Effector CD8-positive, alpha-beta T cell (primary cell): ENCODE results near the gene SREK1IP1.

ENCODE experiments used
- DNase-seq: peaks from one replicate; lab custom pipeline; 2025; lab: John Stamatoyannopoulos, UW
- total RNA-seq, 4 experiments: gene quantifications; one replicate each; lab custom pipeline; 2026; lab: John Stamatoyannopoulos, UW

Gene SREK1IP1
- total RNA-seq: 34.8 to 46.1 (median 42.0) reads per million in 4 experiments

GRCh38 chr5:64768358-64769312, at the start of gene SREK1IP1, which contains the start of gene CWC27:
SREK1IP1 (minus strand) TSS chr5:64768691; CDS start chr5:64768517, 174 bp downstream.
CWC27 (plus strand) TSS chr5:64768930; CDS start chr5:64769147, 217 bp downstream.
- DNase-seq: peak; percentile 67

DNA sequence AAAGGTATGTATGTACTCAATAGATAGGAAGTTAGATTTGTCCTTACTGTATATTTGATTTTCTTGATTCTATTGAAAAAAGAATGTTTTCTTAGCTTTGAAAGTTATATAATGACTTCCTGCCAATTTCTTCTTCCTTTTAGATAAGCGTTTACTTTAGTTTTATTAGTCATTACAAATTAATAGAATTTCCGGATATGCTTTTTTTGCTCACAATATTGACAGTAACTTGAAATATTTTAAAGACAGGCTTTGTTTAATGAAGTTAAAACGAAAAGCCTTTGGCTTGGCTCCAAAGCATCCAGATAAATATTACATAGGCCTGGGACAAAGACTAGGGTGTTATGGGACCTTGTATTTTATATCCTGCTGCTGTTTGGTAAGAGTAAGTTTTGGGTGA, 49.8 kb upstream of the SREK1IP1 start:
- DNase-seq: no peak

DNA sequence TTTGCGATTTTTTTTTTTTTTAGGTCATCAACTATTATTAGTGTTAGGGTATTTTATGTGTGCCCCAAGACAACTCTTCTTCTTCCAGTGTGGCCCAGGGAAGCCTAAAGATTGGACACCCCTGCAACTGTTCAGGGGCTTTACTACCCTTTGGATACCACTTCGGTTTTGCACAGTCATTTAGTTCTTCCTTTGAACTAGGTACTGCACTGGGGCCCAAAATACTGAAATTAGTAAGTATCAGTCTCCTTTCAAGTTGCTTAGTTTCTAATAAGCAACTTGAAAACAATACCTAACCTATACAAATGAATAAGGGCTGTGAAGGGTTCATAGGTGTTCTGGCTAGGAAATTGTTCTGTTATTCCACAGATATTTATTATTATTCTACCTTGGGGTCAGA, 45.6 kb upstream of the SREK1IP1 start:
- DNase-seq: no peak

- DNase-seq: no peak
These were observed 42.7 kb upstream of the SREK1IP1 start for GRCh38 chr5:64811050-64811640.

DNA sequence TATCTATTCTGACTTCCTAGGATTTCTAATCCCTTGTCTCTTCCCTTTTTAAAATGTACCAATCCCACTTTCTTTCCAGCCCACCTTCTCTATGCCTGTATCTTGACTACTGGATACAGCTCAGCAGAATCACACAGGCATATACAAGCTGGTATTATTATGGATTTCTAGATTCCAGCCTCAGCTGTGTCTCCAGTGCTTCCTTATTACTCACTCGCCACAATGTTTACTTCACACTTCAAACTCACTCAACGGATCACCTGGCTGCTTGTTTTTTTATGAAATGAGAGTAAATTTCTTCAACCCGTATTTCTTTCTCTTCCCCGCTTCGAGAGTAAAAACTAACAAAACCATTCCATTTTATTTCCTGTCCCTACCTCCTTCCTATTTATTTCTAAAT, 39.0 kb upstream of the SREK1IP1 start:
- DNase-seq: no peak

DNA sequence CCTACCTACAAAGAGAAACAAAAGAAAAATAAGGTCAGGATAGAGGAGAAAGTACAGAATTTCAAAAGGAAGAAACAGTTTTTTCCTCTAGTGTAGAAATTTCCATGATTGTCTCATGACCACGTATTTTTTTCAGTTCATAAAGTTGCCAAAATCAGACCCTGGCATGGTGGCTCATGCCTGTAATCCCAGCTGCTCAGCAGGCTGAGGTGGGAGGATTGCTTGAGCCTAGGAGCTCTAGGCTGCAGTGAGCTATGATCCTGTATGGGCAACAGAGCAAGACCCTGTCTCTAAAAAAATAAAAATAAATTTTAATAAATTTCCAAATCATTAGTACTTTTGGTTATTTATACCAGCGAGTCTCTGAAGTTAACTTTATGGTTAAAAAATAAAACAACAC, 38.0 kb upstream of the SREK1IP1 start:
- no peak for DNase-seq

- no peak for DNase-seq
These were observed 32.4 kb upstream of the SREK1IP1 start for GRCh38 chr5:64800926-64801325.

- no peak for DNase-seq
These were observed 27.8 kb upstream of the SREK1IP1 start for GRCh38 chr5:64796301-64796700.

GRCh38 chr5:64794053-64794770, 25.7 kb upstream of the SREK1IP1 start:
- DNase-seq: no peak

- DNase-seq: no peak
These were observed 24.0 kb upstream of the SREK1IP1 start for GRCh38 chr5:64792469-64792868.

GRCh38 chr5:64790210-64790609, 21.7 kb upstream of the SREK1IP1 start:
- DNase-seq: no peak

DNA sequence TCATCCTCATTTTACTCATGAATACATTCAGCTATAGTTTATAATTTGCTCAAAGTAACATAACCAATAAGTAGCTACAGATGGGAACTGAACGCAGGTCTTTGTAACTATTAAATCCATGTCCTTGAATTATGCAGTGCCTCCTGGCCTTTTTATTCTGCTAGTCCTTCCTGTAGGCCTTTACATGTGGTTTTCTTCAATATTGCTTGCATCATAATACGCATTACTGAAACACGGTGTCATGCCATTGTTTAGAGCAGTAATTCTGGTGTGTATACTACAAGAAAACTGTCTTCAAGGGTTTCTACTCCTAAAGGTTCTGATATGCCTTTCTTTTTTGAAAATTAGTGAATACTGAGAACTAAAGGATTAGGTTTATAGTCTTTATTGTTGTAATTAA, 21.0 kb upstream of the SREK1IP1 start:
- no peak for DNase-seq

DNA sequence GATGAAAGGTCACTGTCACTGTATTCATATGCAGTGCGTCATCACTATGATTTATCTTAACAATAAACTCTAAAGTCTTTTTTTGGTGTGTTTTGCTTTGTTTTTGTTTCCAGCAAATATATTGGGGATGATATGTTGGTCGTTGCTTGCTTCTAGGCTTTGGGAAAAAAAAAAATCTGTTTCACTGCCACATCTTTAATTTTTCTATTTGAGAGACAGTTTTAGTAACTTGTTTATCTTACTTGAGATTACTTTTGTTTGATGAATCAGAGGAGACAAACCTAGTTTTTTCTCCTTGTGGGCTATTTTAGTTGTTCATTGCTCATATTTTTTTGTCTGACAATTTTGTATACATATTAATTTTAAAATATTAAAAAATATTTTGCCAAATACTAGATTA, 19.7 kb upstream of the SREK1IP1 start:
- no peak for DNase-seq

DNA sequence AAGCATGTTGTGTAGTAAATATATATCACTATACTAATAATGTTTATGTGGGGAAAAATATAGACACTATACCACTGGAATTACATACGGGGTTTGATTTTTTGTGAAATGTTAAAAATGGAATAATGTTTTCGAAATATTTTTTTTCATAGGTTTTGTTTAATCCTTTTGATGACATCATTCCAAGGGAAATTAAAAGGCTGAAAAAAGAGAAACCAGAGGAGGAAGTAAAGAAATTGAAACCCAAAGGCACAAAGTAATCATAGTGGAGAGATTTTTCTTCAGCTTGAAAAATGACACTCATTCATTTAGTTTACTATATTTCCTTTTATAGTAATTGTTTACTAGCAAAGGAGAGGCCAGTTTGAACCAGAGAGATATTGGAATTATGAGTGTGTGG, 17.9 kb upstream of the SREK1IP1 start:
- no peak for DNase-seq

DNA sequence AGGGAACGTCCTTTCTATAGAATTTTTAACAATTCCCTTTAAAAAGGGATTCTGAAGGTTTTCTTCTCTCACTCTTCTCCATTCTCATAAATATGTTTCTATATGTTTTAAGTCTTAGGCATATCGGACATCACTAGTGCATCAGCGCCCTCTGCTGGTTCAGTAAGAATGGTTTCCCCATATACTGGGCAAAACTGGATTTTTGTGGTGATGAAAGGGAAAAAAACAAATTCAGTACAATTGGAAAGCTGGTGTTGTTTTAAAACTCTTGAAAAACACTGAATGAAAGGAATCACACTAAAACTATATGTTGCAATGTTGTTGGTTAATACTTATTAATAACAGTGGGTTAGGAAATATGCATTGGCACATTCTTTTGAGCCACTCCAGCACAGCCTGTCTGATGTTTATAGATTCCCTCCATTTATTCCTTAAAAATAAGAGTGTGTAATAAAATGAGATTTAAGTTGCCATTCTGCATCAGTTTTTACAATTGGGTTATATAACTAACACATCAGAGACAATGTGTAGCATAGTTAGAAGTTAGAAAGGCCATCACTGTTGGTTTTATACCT, 16.0 kb upstream of the SREK1IP1 start:
- peak; percentile 54 for DNase-seq

DNA sequence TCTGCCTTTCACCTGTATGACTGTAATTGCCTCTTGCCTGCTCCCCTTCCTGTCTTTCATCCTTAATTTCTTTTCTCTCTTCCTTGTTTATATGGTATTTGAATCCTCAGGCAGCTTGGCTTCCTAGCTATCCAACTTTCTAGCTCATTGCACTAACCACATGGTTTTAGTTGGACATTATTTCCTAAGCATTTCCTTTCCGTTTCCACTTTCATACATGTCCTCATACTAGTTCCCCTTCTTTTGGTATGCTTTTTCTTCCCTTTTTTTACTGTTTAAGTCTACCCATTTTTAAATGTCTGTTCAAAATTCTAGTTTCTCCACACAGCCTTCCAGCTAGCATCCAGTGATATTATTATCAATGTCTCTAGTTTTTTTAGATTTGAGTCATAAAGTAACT, 6.8 kb upstream of the SREK1IP1 start:
- DNase-seq: no peak

DNA sequence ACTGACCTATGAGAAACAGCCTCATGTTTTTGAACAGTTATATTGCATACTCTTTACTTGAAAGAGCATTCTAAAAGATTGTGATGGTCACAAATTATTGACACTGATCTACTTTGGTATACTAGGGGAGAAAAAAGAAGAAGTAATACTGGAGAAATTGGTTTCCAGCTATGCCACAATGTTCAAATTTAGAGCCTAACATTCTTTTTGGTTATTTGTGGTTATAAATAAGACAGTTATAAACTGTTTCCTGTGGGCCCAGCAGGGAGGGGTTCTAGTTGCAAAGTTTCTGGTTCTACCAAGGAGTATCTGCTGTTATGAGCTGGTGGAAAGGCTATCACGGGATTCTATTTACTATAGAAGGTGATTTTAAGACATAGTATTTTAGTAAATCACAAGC, 5.0 kb upstream of the SREK1IP1 start:
- no peak for DNase-seq

- no peak for DNase-seq
These were observed 3.2 kb upstream of the SREK1IP1 start for GRCh38 chr5:64771736-64772135.

- DNase-seq: no peak
These were observed 1.4 kb upstream of the SREK1IP1 start for GRCh38 chr5:64769855-64770254.

- DNase-seq: no peak
These were observed 533 bp downstream of the SREK1IP1 start for GRCh38 chr5:64767959-64768357.

DNA sequence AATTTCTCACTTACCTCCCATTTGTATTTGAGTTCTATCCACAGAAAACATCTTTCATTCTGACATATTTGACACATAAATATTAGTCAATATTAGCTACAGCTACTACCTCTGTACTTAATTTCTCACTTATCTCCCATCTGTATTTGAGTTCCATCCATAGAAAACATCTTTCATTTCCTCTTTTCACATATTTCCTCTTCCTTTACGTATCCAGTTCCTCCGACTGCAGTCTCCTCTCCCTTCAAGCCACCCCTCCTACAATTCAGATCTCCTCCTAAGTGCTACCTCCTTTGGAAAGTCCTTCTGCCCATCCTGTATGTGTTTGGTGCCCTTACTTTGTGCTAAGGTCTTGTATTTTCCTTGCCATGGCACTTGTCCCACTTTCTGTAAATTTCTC, 1.6 kb downstream of the SREK1IP1 start:
- DNase-seq: no peak
